GM21717 (cell line): Measurements from ENCODE around the gene STMN1.
"Not testable (repeated sequence)": the region's sequence is repeated elsewhere in the genome, so short reads cannot be mapped to it uniquely, and the experiment has no call there.

Experiments
- ATAC-seq: cut with Tn5 transposase; IDR thresholded peaks from one replicate; pipeline ENCODE4 v1.9.1; 2021; ENCODE audit warnings: mild to moderate bottlenecking, moderate library complexity; ENCODE audit not compliant: unreplicated experiment

Gene STMN1

DNA sequence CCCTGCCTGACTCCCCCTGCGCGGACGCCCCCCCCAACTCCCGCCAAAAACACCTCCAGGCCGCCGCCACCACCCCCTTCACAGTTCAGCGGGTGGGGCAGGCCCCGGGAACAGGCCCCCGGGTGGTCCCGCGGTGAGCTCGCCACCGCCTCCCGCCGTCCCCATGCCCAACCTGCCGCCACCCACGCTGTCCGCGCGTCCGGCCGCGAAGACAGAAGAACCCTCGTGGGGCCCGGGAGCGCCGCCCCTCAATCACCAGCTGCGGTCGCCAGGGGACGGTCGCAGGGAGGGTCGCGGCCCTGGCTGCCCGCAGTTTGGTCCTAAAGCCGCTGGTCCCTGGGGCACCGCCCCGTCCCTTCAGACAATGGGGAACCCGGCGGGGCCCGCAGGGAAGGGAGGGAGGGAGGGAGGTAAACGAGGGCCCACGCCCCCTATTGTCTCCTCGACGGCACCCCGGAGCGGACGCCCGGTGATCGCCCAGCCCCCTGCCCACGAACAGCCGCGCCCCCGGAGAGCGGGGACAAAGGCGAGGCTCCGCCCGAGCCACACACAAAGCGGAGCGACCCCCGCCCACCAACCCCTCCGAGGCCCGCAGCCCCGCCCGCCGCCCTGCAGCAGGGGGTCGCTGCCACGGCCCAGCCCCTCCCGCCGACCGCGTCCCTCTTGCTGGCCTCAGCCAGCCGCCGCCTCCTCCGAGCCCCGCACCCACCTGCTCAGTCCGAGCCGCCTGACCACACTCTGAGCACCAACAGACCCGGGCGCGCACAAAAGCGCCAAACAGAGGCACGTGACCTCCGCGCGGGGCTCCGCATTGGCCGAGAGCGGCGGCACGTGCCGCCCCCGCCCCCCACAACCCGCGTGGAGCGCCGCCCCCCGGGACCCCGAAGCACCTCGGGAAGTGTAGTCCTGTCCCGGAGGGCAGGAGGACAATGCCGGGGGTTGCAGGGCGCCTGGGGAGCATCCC is at the start of gene STMN1:
Gene STMN1 (minus strand): TSS at position 740 of the 964 bp plus-strand sequence. CDS start 1,743 bp downstream, outside the sequence.
- ATAC-seq = peak; percentile 42

DNA sequence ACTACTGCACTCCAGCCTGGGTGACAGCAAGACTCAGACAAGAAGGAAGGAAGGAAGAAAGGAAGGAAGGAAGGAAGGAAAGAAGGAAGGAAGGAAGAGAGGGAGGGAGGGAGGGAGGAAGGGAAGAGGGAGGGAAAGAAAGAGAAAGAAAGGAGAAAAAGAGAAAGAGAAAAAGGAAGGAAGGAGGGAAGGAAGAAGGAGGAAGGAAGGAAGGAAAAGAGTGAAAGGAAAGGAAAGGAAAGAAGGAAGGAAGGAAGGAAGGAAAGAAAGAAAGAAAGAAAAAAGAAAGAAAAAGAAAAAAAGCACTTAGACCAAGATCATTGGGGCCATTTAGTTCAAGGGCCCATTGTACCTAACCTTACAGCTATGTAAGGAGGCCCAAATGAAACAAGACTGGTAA is 49.3 kb upstream of the STMN1 start:
- ATAC-seq = no peak

DNA sequence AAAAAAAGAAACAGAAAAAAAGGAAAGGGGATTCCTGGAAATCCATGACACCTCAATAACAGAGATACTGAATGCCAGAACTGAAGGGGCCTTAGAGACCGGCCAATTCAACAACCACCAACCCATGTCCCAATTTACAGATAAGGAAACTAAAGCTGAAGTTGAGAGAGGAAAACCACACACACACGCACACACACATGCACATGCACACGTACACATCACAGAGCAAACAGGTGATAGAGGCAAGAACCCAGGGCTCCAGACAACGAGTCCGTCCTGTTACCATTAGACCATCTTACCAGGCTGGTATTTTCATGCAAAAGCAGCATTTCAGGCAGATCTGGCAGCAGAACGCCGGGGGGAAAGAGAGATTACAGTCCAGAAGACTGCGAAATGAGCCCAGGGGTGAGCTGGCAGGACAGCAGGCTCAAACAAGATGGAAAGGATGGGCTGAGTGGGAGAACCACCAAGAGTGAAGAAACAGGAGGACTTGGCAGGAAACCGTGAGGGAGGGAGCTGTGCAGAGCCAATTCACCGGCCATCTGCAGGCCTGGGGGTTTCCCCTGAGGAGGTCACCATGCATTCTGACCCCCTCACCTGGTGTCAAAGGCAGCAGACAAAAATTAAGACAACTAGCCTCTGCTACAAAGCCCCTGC is 48.2 kb upstream of the STMN1 start:
- no peak for ATAC-seq

DNA sequence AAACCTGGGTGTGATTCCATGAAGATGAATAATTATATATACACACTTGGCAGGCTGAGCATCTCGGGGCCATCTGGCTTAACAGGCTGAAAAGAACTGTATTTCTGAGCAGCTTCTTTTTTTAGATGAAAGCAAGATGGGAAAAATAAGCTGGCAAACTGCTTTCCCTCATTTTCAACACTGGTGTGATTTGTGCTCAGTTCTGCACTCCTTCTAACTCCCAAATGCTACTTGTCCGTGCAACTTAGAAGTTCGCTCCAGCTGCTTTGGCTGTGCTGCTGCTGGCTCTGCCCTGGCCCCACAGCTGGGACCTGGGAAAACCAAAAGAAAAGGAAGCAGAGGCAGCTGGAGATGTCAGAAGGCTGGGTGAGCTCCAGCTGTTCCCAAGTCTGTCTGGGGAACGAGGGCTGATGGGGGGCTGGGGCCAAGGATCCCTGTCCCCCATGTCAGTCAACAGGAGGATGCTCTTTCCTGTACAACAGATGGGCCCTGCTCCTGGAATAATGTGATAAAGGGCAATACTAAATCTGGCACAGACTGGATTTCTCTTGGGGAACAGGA is 46.7 kb upstream of the STMN1 start:
- no peak for ATAC-seq

DNA sequence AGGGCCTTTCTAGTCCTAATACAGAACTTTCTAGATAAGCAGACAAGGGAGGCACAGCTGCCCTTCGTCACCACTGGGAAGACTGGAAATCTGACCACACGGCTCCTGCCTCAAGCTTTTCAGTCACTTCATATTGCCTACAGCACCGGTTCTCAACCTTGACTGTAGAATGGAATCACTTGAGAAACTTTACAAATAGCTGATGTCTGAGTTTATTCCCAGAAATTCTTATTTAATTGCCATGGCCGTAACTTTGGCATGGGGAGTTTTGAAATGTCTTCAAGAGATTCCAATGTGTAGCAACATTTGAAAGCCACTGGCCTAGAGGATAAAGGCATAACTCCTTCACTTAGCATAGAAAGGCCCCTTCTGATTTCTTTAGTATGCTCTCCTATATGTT is 42.4 kb upstream of the STMN1 start:
- no peak for ATAC-seq

DNA sequence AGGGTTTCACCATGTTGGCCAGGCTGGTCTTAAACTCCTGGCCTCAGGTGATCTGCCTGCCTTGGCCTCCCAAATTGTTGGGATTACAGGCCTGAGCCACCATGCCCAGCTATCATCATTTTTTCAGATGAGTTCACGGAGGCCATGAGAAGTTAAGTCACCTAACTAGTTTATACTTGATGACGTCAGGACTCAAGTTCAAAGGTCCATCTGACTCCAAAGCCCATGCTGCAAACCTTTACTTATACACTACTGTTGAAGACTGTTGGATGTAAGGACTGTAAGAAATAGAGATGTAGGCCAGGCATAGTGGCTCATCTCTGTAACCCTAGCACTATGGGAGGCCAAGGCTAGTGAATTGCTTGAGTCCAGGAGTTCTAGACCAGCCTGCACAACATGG is 40.8 kb upstream of the STMN1 start:
- ATAC-seq = no peak

DNA sequence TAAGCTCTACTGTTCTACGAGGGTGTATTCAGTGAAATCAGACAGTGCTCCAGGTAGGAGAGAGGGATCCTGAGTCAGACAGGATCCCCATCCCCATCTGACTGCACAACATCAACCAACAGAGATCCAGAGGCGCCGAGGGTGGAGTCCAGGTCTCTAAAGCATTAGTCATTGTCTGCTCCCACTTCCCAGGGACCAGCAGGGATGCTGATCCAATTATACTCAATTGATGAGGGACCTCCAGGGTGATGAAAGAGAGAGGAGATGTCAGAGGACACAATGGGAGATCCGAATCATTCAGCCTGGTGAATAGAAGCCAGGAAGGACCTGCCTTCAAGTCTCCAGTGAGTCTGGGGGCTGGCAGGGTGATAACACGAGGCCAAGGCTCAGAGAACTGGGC is 39.5 kb upstream of the STMN1 start:
- ATAC-seq = no peak

DNA sequence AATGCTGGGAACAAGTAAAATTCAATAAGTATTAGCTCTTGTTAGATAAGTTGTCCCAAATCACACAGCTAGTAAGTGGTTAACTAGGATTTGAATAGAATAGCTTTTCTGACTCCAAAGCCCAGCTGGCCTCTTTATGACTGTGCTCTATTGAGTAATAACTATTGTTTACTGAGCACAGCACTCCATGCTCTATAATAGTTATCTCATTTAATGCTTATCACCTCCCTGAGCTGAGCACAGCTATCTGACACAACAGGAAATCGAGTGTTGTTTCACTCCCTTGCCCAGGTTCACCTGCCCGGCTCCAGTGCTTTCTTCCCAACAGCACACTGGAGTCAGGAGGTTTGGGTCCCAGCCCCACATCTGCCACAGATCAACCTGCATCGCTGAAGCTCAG is 38.8 kb upstream of the STMN1 start:
- ATAC-seq = no peak

DNA sequence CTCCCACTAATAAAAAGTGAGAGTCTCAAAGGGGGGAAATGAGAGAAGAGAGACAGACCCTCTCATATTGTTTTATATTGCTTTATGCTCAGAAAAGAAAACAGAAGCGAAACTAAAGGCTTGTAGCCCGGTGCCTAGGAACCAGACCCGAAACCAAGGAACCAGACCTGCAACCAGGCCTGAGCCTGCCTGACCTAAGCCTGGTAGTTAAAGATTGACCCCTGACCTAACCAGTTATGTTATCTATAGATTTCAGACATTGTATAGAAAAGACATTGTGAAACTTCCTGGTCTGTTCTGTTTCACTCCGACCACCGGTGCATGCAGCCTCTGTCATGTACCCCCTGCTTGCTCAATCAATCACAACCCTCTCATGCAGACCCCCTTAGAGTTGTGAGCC is 37.3 kb upstream of the STMN1 start:
- not testable (repeated sequence) for ATAC-seq

DNA sequence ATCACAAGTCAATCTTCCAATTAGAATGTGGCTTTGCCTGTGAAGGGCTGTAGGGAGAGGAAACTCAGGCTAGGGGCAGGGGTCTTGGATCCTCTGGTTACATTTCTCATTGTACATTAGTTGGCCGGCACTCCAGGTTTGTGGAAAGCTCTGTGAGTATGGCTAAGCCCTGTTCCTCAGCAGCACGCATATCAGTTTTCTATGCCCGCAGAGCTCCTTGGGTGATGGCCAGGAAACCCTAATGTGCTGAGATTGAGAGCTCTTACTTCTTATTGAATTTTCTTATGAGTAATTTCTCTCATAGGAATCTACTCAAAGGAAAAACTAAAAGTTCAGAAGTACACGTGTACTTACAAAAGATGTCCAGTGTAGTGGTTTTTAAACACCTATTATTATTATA is 30.7 kb upstream of the STMN1 start:
- no peak for ATAC-seq

DNA sequence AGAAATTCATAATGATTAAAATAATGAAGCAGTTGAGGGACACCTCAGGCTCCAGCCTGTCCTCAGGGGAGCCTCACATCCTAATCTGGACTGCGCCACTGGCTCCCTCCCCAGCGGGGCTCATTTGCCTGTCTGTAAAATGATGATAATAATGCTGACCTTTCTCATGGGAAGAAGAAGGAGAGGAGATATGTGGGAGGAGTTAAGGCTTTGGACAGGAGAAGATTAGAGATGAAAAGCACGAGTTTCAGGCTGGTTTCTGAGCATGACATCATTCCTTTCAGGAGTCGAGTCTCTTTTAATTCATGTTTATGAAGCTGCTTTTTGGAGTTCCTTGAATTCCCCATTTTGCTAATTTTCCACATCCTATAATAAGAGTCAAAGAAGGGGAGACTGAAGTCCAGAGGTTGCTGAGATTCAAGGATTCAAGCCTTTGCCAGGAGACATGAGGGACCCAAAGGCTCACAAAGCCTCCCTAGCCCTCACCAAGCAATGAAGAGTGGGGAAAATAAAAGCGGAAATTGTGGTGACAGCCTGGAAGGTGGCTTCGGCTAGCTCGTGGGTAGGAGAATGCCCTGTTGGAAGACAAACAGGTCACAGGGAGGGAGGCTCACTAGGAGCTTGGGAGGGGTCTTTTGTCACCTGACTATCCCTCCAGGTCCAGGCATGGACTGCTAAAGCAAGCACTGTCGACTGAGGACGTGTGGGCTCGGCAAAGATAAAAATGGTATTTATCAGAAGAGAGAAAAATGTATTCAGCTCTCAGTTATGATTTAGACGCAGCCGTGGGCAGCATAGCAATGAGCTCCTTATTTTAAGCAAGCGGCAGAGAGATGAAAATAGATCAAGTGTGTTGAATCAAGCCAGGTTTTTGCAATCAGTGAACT is 27.5 kb upstream of the STMN1 start:
- ATAC-seq = no peak

DNA sequence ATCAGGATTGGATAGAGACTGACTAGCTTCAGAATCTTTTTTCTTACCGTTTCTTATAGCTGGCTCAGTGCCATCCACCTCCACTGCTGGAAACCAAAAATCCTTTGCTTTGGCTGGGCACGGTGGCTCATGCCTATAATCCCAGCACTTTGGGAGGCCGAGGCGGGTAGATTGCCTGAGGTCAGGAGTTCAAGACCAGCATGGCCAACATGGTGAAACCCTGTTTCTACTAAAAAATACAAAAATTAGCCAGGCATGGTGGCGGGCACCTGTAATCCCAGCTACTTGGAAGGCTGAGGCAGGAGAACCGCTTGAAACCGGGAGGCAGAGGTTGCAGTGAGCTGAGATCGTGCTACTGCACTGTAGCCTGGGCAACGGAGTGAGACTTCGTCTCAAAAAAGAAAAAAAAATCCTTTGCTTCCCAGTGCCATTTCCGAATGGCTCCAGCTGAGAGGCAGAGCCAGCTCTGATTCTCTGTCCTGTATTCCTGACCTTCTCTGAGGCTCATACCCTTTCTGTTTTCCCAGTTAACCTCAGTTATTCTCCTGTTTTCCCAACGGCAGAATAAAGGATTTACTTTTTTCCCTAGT is 26.7 kb upstream of the STMN1 start:
- not testable (repeated sequence) for ATAC-seq

DNA sequence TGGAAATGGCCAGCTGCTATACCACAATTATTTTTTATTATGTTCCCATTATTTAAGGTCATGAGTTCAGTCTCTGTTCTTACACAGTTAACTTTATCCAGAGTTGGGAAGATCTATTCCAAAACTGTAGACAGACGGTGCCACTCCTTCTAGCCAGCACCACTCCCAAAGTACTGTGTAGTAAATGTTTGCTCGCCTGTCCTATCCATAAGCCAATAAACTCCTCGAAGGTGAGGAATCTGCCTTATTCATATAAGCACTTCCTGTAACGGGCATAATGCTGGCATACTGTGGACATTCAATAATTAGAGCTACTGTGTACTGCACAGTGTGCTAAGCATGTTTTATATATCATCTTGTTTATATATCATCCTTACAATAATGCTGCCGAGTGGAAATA is 26.1 kb upstream of the STMN1 start:
- no peak for ATAC-seq

DNA sequence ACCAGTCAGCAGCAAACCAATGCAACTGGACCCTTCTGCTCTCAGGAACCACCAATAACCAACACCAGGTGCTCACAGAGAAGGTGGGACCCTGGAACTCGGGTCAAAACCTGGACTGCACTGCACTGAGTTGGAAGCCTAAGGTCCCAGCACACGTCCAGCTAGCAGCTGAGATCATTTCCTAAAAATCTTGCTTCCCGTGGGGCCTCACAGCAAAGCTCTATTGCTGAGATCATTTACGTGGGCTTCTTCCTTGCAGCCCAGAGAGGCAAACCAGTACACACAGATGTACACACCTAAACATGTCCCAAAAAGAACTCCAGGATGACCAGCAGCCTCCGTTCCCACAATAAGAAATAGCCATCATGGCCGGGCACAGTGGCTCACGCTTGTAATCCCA is 22.8 kb upstream of the STMN1 start:
- ATAC-seq = no peak

DNA sequence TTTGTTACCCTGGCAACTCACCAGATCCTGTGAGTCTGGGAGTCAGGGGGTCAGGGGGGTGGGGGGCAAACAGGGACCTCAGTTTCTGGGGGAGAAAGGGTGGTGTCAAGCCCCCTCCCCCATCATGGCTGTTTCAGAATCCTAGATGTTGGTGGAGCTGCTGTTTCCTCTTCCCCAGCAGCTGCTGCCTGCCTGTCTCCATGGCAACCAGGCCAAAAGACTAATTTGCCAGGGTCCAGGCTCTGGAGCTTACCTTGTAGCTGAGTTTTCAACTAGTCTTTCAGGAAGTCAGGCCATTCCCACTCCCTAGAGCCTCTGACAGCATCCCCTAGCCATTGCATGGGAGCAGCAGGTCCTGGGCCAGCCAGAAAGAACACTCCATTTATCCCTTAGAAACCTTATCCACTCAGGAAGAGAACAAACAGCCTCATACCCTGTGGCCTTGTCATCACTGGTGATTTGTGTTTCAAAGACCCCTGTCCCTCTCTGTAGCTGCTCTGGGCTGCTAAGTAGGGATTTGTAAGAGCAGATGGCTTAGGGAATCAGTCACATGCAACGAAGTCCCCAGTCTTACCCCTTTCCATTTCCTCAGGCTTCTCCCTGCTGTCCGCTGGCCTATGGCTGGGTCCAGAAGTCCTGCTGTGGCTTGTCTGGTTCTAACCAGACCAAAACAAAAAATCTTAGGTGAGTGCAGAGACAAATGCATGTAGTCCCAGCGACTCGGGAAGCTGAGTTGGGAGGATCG is 21.5 kb upstream of the STMN1 start:
- no peak for ATAC-seq

DNA sequence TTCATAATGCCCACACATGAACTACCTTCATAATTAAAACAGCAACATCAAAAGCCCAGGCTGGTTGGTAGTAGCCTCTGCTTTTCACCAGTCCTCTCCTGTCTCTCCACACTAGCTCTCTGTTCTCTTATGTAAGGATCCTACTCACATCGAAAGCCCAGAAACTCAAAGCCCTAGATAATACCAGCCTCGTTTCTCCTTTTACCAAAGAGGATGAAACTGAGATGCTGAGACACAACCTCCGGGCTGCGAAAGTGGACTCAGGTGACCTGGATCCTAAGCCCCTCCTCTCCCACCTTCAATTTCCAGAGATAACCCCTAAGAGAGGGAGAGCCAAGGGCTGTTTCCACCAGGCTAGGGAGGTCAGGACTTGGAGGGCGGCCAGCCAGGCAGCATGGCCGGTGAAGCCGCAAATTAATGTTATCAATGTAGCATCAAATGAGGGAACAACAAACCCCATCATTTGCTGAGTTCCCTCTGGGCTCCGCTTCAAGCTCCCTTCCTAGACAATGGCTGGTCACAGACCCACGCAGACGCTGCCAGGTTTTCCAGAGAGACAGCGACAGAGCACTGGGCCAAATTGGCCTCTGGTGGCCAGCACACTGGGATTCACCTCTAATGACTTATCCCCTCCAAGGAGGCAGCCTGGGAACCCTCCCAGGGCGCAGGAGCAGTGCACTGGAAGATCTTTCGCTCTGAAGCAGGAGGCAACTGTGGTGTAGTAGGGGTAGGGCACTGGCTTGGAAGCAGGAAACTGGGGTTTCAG is 20.7 kb upstream of the STMN1 start:
- no peak for ATAC-seq

DNA sequence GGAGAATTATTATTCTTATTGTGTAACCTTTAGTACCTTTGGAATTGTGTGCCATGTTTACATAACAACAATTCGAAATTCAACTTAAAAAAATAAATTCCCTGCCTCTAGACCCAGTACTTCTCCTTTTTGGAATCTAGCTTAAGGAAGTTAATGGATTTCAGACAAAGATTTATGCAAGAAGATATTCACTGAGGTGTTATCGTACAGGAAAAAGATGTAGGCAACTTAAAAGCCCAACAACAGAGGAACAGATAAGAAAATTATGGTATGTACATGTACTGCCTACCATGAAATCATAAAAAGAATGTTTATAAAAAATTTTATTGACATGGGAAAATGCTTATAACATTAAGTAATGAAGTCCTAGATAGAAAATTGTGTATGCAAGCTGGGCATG is 18.2 kb upstream of the STMN1 start:
- ATAC-seq = no peak

DNA sequence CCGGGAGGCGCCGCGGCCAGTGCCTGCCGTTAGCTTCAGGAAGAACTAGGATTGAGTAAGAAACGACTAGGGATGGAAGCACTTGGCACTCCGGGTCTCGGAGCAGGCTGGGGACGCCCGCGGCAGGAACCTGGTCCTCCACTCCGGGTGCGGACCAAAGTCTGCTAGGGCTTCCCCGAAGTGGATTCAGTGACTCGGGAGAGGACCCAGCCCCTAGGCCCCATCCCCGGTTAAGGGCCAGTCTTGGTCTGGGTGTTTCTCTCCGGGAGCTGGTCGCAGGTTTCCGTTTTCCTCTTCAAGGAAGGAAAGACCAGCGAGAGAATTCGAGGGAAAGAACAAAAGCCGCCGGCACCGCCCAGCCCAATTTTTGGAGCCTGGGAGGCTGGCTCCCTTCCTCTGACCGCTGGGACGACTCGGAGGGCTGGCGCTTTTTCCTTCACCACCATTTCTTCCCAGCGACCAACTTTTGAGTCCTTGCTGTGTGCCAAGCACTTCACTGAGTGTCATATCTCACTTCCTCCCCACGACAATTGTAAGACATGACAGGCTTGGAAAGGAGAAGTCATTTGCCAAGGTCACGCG is 16.8 kb upstream of the STMN1 start:
- no peak for ATAC-seq
